WI38 (cell line): Measurements from ENCODE around the gene UXS1.

ENCODE experiments used
- H3K4me3 ChIP-seq: 2 replicates; pipeline ENCODE4 v1.5.1; 2011; ENCODE audit warnings: low read depth, mild to moderate bottlenecking, control low read depth, low read length
- TF ChIP-seq, protein P1 (sequence below): IDR thresholded peaks from 2 replicates; pipeline ENCODE4 v1.5.1; 2012; ENCODE audit warnings: low read depth, mild to moderate bottlenecking, control low read depth, low read length

UXS1 gene

DNA sequence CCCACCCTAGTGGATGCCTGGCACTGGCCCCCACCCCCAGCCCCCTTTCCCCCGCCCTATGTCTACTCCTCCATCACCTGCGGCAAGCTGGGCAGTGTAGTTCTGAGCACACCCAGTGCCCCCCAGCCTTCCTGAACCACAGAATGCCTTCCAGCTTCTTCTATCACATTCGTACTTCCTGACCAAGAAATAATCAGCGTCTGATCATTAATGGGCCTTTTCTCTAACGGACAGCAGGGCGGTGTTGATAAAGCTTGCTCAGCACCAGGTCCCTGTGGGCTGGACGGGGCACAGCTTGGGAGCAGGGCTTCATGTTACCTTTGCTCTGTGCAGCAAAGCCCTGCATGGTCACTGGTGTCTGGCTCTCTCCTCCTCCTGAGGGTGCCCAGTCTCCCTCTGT, 15.4 kb downstream of the UXS1 start:
- no peak overlapping the region for H3K4me3 ChIP-seq
- TF ChIP-seq, protein P1, sequence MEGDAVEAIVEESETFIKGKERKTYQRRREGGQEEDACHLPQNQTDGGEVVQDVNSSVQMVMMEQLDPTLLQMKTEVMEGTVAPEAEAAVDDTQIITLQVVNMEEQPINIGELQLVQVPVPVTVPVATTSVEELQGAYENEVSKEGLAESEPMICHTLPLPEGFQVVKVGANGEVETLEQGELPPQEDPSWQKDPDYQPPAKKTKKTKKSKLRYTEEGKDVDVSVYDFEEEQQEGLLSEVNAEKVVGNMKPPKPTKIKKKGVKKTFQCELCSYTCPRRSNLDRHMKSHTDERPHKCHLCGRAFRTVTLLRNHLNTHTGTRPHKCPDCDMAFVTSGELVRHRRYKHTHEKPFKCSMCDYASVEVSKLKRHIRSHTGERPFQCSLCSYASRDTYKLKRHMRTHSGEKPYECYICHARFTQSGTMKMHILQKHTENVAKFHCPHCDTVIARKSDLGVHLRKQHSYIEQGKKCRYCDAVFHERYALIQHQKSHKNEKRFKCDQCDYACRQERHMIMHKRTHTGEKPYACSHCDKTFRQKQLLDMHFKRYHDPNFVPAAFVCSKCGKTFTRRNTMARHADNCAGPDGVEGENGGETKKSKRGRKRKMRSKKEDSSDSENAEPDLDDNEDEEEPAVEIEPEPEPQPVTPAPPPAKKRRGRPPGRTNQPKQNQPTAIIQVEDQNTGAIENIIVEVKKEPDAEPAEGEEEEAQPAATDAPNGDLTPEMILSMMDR: no peak

DNA sequence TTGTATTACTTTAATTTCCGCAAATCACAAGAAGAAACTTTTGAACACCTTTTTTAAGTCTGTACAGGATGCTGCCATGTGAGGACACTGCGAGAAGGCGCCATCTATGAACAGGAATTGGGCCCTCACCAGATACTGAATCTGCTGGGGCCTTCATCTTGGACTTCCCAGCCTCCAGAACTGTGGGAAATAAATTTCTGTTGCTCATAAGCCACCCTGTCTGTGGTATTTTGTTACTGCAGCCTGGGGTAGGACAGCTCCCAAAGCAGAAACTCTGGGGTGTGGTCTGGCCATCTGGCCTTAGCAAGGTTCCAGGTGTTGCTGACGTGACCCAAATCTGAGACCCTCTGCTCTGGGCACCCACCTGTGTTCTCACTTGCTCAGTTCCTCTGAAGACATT, 16.5 kb downstream of the UXS1 start:
- TF ChIP-seq, protein P1: no peak
- no peak overlapping the region for H3K4me3 ChIP-seq

DNA sequence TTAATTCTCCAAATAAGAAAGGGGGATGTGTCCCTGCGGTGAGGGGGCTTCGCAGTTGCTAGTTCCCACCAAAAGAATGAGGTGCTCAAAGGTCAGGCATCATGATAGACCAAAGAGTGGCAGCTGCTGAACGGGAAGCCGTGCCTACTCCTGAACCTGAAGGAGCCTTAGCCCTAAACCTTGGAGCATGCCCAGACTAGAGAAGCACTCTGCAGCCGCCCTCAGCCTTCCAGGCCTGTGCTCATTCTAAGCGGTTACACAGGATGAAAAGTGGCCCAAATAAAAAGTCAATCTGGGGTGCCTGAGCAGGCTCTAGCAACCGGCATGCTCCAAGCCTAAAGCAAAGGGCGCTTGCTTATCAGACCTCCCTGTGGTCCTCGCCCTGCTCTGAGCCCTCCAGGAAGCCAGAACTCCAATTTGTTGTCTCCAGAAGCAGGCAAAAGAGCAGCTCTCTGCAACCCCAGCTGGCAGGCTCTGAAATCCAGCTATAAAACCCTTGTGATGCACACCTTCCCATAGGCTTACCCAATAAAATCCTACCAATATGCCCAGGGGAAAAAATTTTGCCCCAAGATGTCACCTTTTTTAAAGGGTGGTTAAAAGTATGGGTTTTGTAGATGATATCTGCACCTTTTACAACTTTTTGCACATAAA, 17.5 kb downstream of the UXS1 start:
- H3K4me3 ChIP-seq: no peak overlapping the region
- TF ChIP-seq, protein P1: no peak

DNA sequence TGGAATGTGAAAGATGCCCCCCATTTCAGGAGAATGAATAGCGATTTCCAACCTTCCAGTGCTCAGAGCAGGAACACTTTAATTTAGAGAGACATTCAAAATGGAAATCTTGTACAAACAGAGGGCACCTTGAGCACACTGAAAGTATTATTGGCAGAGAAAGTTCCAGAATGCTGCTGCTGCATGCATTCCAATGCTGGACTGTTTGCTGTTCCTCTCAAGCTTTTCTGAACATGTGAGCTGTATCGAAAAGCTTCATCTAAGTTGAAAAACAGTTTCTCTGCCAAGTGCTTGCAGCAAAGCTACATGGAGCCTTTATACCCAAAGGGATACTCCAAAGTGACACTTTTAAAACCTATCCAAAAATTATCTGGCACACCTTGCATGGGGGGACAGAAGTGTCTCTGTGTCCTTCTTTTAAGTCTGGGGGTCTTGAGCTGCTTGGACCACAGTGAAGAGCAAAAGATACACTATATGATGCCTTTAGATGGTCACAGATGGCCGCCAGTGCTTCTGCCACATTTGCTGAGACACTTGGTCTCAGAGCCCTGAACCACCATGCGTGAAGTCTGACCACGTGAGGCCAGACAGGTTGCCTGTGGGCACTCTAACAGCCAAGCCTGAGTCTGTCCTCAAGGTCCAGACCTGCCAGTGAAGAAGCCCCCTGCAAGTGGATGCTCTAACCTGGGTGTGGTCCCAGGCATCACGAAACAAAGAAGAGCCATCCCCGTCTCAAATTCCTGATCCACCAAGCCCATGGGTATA, 18.8 kb downstream of the UXS1 start:
- no peak overlapping the region for H3K4me3 ChIP-seq
- TF ChIP-seq, protein P1: no peak

DNA sequence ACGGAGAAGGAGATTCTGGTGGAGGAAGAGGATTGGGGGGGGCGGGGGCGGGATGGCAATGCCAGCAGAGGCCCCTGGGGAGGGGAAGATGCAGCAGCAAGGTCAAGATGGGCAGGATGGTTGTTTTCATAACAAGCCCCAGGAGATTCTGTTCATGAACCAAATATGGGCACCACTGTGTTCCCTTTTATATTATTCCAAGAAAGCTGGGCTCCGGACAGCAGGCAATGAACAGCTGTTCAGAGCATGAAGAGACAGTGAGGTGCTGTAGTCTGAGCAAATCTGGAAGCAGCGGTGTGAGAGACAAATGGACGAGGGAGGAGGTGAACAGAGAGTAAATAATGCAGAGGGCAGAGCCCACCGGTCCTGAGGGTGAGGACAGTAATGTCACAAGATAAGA, 20.0 kb downstream of the UXS1 start:
- H3K4me3 ChIP-seq: no peak overlapping the region
- TF ChIP-seq, protein P1: no peak

DNA sequence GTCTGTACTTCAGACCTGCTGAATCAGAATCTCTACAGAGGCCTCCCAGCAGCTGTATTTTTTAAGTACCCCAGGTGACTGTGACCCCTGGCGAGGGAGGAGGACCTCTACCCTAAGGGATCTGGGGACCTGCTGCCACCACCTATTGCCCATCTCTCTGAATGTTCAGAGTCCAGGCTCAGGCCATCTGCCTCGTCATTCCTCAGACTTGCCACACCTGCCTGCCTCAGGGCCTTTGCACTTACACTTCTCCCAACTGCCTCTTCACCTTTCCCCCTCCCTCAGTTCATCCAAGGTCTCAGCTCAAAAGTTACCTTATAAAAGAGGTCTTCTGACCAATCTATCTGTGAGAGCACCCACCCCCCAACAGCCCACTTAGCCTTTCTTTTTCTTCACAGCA, 21.5 kb downstream of the UXS1 start:
- H3K4me3 ChIP-seq: no peak overlapping the region
- TF ChIP-seq, protein P1: no peak

DNA sequence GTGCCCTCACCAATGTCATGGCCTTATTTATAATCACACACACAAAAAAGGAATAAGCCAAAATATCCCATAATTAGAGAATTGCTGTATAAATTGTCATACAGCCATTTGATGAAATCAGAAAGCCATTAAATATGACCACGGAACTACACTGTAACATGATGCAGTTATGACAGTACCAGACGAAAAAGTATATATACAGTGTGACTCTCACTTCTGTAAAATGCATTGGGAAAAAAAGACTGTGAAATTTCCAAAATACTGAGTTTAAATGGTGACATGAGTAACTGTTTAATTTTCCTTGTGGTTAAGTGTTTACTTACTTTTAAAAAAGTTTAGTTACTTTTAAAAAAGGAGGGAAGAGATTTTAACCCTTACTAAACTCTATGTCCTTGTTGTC, 25.4 kb downstream of the UXS1 start:
- H3K4me3 ChIP-seq: no peak overlapping the region
- TF ChIP-seq, protein P1: no peak
